Keratinocyte (primary cell): ENCODE results near the gene RRP1. TPM values are rescaled to one million over a fixed set of nuclear protein-coding genes. Genes with fewer than 3 reads are reported as not detected.
A peak's percentile ranks its signal among the peaks of the same experiment; 100 is the strongest.

Experiments
- DNase-seq: peaks from one replicate; pipeline ENCODE4 v3.0.0-alpha.2; 2011; ENCODE audit warnings: low read depth, missing footprints, low spot score
- FAIRE-seq: peaks from 2 replicates; lab custom pipeline; 2011; peaks lifted over from hg19 to GRCh38; lab: Jason Lieb, UNC
- H2AFZ ChIP-seq: 2 replicates; pipeline ENCODE4 v1.6.0; 2012; ENCODE audit warnings: low read length, control low read depth, inconsistent platforms; ENCODE audit not compliant: control insufficient read depth
- H3K27ac ChIP-seq: 2 replicates; pipeline ENCODE4 v1.5.1; 2011; ENCODE audit warnings: low read length; ENCODE audit not compliant: control insufficient read depth, insufficient read depth
- H3K27me3 ChIP-seq: 3 replicates; pipeline ENCODE4 v1.6.0; 2011; ENCODE audit warnings: low read length; ENCODE audit not compliant: control insufficient read depth, insufficient read depth; ENCODE audit errors: extremely low read depth
- H3K36me3 ChIP-seq, 2 experiments: 2 replicates in 1 of 2; 3 replicates in 1 of 2; pipeline ENCODE4 v1.5.1; 2011; ENCODE audit warnings: low read length in 2 of 2, mild to moderate bottlenecking in 1 of 2; ENCODE audit not compliant: control insufficient read depth in 2 of 2, insufficient read depth in 2 of 2; ENCODE audit errors: extremely low read depth in 1 of 2
- H3K4me1 ChIP-seq: 3 replicates; pipeline ENCODE4 v1.5.1; 2011; ENCODE audit warnings: low read length; ENCODE audit not compliant: control insufficient read depth, insufficient read depth; ENCODE audit errors: extremely low read depth
- H3K4me2 ChIP-seq: 3 replicates; pipeline ENCODE4 v1.6.0; 2011; ENCODE audit warnings: low read depth, low read length; ENCODE audit not compliant: control insufficient read depth, insufficient read depth; ENCODE audit errors: extremely low read depth
- H3K4me3 ChIP-seq, 3 experiments: fragments of 200-600 bp in 1 of 3; sonication (generic) in 1 of 3; 2 replicates in 2 of 3; 3 replicates in 1 of 3; pipeline ENCODE4 v1.5.1; 2011 to 2016; ENCODE audit warnings: low read length in 3 of 3, mild to moderate bottlenecking in 3 of 3, control low read depth in 2 of 3, inconsistent platforms in 1 of 3, low read depth in 1 of 3, mixed read lengths in 1 of 3, mixed run types in 1 of 3, moderate library complexity in 1 of 3; ENCODE audit not compliant: control insufficient read depth in 2 of 3, insufficient read depth in 2 of 3; ENCODE audit errors: extremely low read depth in 1 of 3
- H3K79me2 ChIP-seq: 2 replicates; pipeline ENCODE4 v1.6.0; 2012; ENCODE audit warnings: low read length; ENCODE audit not compliant: control insufficient read depth, insufficient read depth
- H3K9ac ChIP-seq: 3 replicates; pipeline ENCODE4 v1.6.0; 2011; ENCODE audit warnings: low read length; ENCODE audit not compliant: control insufficient read depth, insufficient read depth; ENCODE audit errors: extremely low read depth
- H3K9me1 ChIP-seq: 3 replicates; pipeline ENCODE4 v1.6.0; 2011; ENCODE audit warnings: low read length; ENCODE audit not compliant: control insufficient read depth, insufficient read depth; ENCODE audit errors: extremely low read depth
- H3K9me3 ChIP-seq: 2 replicates; pipeline ENCODE4 v1.5.1; 2012; ENCODE audit warnings: low read depth, low read length; ENCODE audit not compliant: control insufficient read depth
- H4K20me1 ChIP-seq: 3 replicates; pipeline ENCODE4 v1.6.0; 2011; ENCODE audit warnings: low read length; ENCODE audit not compliant: control insufficient read depth, insufficient read depth; ENCODE audit errors: extremely low read depth
- EZH2 ChIP-seq: IDR thresholded peaks from one replicate; pipeline ENCODE4 v1.6.1; 2012; ENCODE audit warnings: inconsistent platforms, mild to moderate bottlenecking, low read length, moderate library complexity
- dilution Hi-C: fragments of 300-500 bp; cut with MboI; formaldehyde crosslinking; loops from one replicate; pipeline ENCODE4 v1.7.0; 2020; ENCODE audit warnings: low sequenced_read_pairs; ENCODE audit not compliant: extremely low pct_ligation_motif_present
- polyA minus RNA-seq, 3 experiments: library from RNA; depleted of rRNA, polyadenylated mRNA; stranded (reverse); fragments of >200 nt; gene quantifications; 1 replicate in 1 of 3; 2 replicates in 1 of 3; 3 replicates in 1 of 3; pipeline ENCODE4 v1.2.3, GENCODE V29; 2011
- polyA plus RNA-seq, 5 experiments: library from polyadenylated mRNA; depleted of rRNA in 3 of 5; stranded (reverse) in 3 of 5; stranded (forward) in 1 of 5; unstranded in 1 of 5; fragments of >200 nt; gene quantifications; 1 replicate in 1 of 5; 2 replicates in 3 of 5; 3 replicates in 1 of 5; pipeline versions ENCODE4 v1.2.1 to v1.2.3, GENCODE V29; 2011 to 2012; ENCODE audit warnings: missing spikeins in 2 of 5, low read depth in 1 of 5, low replicate concordance in 1 of 5
- TF ChIP-seq, protein P1 (sequence below), 3 experiments: IDR thresholded peaks in 1 of 3; conservative IDR thresholded peaks in 1 of 3; optimal IDR thresholded peaks in 1 of 3; 2 replicates in 2 of 3; 3 replicates in 1 of 3; pipeline versions ENCODE3 to v1.5.1; 2011; ENCODE audit warnings: low read length in 3 of 3, mild to moderate bottlenecking in 3 of 3, moderate library complexity in 2 of 3, control low read depth in 1 of 3, inconsistent platforms in 1 of 3; ENCODE audit not compliant: insufficient read depth in 2 of 3; ENCODE audit errors: extremely low read depth in 1 of 3

Gene RRP1, protein sequence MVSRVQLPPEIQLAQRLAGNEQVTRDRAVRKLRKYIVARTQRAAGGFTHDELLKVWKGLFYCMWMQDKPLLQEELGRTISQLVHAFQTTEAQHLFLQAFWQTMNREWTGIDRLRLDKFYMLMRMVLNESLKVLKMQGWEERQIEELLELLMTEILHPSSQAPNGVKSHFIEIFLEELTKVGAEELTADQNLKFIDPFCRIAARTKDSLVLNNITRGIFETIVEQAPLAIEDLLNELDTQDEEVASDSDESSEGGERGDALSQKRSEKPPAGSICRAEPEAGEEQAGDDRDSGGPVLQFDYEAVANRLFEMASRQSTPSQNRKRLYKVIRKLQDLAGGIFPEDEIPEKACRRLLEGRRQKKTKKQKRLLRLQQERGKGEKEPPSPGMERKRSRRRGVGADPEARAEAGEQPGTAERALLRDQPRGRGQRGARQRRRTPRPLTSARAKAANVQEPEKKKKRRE
- polyA plus RNA-seq (14.8 to 25.3 TPM (median 25.0 TPM) in 3 replicates), polyA minus RNA-seq (9.0 to 31.8 TPM (median 14.4 TPM) in 3 replicates)
- 20.2 TPM for polyA plus RNA-seq (2011; ENCODE audit: low read depth)
- 11.5 and 16.2 TPM in 2 replicates for polyA plus RNA-seq (2011; cell fraction: cytosol; rRNA removed)
- 52.4 and 55.3 TPM in 2 replicates for polyA plus RNA-seq (2011; cell fraction: nucleus; rRNA removed)
- 24.8 and 31.4 TPM in 2 replicates for polyA plus RNA-seq (2012; ENCODE audit: low replicate concordance)
- polyA minus RNA-seq (2011; cell fraction: cytosol; rRNA and poly(A)+ RNA removed): 7.3 TPM
- 11.4 and 14.3 TPM in 2 replicates for polyA minus RNA-seq (2011; cell fraction: nucleus; rRNA and poly(A)+ RNA removed)

DNA sequence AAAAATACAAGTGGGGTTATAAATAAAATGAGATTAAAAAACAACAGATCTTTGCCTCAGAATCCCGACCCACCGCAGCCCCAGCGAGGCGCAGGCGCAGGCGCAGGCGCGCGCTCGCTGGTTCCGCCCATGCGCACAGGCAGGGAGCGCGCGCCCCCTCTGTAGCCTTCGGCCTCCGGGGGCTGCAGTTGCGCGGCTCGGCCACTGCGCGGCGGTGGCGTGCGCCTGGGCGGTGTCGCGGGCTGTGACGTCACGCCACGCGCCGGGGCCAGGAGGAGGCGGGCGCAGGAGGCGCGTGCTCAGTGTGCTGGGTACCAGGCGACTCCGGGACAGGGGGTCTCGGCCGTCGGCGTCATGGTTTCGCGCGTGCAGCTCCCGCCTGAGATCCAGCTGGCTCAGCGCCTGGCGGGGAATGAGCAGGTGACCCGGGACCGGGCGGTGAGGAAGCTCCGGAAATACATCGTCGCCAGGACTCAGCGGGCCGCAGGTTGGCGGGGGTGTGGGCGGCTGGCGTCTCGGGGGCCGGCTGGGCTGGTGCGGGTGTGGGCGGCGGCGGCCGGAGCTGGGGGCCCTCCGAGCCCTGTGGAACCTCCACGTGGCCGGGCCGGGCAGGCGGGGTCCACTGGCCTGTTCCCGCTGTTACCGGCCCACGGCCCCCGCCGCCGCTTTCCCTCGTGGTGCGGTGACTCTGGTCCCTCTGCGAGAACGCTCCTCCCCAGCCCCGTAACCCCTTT, at the start of gene RRP1:
RRP1 (plus strand) TSS at position 302 of the 734 bp plus-strand sequence; CDS start at position 355, 53 bp downstream.
- H3K9me3 ChIP-seq: no peaks in the 10 kb centered on the region
- dilution Hi-C loops: no loop called here
- H3K27ac ChIP-seq: peak within 1 kb of the TSS; percentile 84
- H3K4me3 ChIP-seq: peak within 1 kb of the TSS; percentile 84 to 95 (median 92)
- H3K9me1 ChIP-seq: no peaks in the 10 kb centered on the region
- peaks cover 26 to 29% of the 10 kb centered on the region in 2 experiments for H3K36me3 ChIP-seq
- H4K20me1 ChIP-seq: peaks cover 5% of the 10 kb centered on the region
- peaks cover 50% of the 10 kb centered on the region for H3K79me2 ChIP-seq
- H3K4me2 ChIP-seq: peak within 1 kb of the TSS; percentile 95
- no peak for TF ChIP-seq EZH2
- TF ChIP-seq, protein P1, sequence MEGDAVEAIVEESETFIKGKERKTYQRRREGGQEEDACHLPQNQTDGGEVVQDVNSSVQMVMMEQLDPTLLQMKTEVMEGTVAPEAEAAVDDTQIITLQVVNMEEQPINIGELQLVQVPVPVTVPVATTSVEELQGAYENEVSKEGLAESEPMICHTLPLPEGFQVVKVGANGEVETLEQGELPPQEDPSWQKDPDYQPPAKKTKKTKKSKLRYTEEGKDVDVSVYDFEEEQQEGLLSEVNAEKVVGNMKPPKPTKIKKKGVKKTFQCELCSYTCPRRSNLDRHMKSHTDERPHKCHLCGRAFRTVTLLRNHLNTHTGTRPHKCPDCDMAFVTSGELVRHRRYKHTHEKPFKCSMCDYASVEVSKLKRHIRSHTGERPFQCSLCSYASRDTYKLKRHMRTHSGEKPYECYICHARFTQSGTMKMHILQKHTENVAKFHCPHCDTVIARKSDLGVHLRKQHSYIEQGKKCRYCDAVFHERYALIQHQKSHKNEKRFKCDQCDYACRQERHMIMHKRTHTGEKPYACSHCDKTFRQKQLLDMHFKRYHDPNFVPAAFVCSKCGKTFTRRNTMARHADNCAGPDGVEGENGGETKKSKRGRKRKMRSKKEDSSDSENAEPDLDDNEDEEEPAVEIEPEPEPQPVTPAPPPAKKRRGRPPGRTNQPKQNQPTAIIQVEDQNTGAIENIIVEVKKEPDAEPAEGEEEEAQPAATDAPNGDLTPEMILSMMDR (optimal IDR thresholded peaks at IDR 0.05 in 1 of 3, IDR thresholded peaks at IDR 0.05 in 1 of 3, conservative IDR thresholded peaks at IDR 0.05 in 1 of 3; ENCODE audit: extremely low read depth in 1 of 3, insufficient read depth in 2 of 3, low read length in 3 of 3): peak; percentile 78 to 99 (median 81)
- DNase-seq: peak; percentile 46
- H3K27me3 ChIP-seq: no peaks in the 10 kb centered on the region
- peak within 1 kb of the TSS; percentile 90 for H2AFZ ChIP-seq
- peaks cover 12% of the 10 kb centered on the region for H3K4me1 ChIP-seq
- FAIRE-seq: no peak
- peak within 1 kb of the TSS; percentile 91 for H3K9ac ChIP-seq

DNA sequence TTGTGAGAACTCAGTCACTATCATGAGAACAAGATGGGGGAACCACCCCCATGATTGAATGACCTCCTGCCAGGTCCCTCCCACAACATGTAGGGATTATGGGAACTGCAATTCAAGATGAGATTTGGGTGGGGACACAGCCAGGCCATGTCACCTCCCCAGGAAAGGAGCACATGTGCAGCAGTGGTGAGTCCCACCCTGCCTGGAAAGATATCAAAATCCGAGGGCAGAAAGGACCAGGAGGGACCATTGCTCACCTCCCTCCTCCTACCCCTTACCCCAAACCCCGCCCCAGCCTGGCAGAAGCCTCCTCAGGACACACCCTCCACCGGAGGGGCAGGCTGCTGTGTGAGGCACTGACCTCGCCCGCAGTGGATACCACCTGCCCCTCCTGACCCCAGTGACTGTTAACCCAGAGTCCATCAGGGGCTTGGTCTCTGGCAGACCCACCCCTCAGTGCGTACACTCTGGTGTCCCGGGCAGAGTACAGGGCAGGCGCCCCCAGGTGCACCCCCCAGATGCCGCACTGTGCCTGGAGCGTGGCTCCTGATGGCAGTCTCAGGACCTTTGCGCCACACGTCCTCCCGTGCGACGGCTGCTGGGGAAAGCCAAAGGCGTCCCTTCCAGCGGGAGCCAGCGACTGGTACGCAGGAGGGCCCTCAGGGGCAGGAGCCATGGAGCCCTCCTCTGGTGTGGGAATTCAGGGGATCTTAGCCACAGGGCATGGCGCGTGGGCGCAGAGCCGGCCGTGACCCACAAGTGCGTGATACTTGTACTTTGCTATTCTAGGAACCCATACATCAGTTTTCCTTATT, 49.5 kb upstream of the RRP1 start:
- H3K27me3 ChIP-seq: no peaks in the 10 kb centered on the region
- H3K4me1 ChIP-seq: no peaks in the 10 kb centered on the region
- no peak overlapping the region for H3K27ac ChIP-seq
- DNase-seq: no peak
- H3K79me2 ChIP-seq: peaks cover 31% of the 10 kb centered on the region
- peaks cover 13% of the 10 kb centered on the region for H4K20me1 ChIP-seq
- H3K4me2 ChIP-seq: no peak overlapping the region
- H3K4me3 ChIP-seq: no peak overlapping the region
- no peak overlapping the region for H3K9ac ChIP-seq
- H3K9me1 ChIP-seq: no peaks in the 10 kb centered on the region
- dilution Hi-C loops: no loop called here
- FAIRE-seq: no peak
- H3K36me3 ChIP-seq: peaks cover 22 to 29% of the 10 kb centered on the region in 2 experiments
- no peak overlapping the region for H2AFZ ChIP-seq
- TF ChIP-seq, protein P1 (optimal IDR thresholded peaks at IDR 0.05 in 1 of 3, IDR thresholded peaks at IDR 0.05 in 1 of 3, conservative IDR thresholded peaks at IDR 0.05 in 1 of 3; ENCODE audit: extremely low read depth in 1 of 3, insufficient read depth in 2 of 3, low read length in 3 of 3): no peak
- TF ChIP-seq EZH2: no peak
- H3K9me3 ChIP-seq: peaks cover 2% of the 10 kb centered on the region
